MV-4-11 (cell line): ENCODE results near the gene RPS17.
"Not testable (repeated sequence)": the region's sequence is repeated elsewhere in the genome, so short reads cannot be mapped to it uniquely, and the experiment has no call there.

Source experiments
- DNase-seq: peaks from one replicate; lab custom pipeline; 2025; lab: John Stamatoyannopoulos, UW

RPS17 gene

DNA sequence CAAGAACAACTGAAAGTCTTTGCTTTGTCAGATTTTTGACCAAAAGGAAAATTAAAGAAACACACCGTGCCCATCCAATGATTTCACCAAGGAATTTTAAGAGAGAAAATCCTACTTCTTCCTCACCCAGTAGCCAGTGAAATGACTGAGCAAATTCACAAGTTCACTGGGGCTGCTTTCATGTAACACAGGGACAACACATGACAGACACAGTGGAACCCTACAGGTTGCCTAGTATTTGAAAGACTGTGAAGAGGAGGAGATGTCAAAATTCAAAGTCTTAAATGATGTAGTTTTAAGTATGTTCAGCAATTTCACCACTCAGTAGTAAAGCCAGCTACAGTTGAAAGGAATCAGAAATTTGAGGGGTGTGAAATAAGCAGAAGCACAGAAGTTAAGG, 33.2 kb downstream of the RPS17 start:
- not testable (repeated sequence) for DNase-seq

GRCh38 chr15:82505842-82506241, 34.4 kb downstream of the RPS17 start:
- not testable (repeated sequence) for DNase-seq

DNA sequence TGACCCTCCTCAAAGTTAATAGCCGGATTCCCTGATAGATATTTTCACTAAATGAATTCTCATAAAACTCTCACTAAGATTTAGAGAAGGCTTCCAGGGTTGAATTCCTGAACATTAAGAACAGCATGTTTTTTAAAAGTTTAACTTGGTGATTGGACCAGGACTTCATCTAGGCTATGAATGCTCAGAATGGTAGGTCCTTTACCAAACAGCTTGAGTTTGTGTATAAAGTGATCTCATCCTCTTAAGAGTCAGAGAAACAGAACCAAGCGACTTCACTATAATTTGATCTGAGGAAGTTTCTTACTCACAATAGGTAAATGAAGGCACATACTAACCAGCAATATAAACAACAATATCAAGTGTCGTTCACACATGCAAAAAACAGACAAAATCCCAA, 36.2 kb downstream of the RPS17 start:
- not testable (repeated sequence) for DNase-seq

- not testable (repeated sequence) for DNase-seq
Measured at GRCh38 chr15:82502700-82503339, 37.4 kb downstream of the RPS17 start.

DNA sequence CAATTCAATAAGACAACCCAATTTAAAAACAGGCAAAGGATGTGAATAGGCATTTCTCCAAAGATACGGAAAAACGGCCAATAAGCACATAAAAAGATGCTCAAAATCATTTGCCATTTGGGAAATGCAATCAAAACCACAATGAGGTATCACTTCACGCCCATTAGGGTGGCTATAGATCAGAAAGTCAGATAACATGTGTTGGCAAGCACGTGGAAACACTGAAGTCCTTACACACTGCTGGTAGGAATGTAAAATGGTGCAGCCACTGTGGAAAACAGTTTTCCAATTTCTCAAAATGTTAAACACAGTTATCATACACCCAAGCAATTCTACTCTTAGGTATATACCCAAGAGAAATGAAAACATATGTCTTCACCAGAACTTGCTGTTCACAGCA, 39.5 kb downstream of the RPS17 start:
- DNase-seq = not testable (repeated sequence)

- not testable (repeated sequence) for DNase-seq
Measured at GRCh38 chr15:82497978-82498377, 42.3 kb downstream of the RPS17 start.

GRCh38 chr15:82488250-82488649, 52.0 kb downstream of the RPS17 start:
- DNase-seq = not testable (repeated sequence)

DNA sequence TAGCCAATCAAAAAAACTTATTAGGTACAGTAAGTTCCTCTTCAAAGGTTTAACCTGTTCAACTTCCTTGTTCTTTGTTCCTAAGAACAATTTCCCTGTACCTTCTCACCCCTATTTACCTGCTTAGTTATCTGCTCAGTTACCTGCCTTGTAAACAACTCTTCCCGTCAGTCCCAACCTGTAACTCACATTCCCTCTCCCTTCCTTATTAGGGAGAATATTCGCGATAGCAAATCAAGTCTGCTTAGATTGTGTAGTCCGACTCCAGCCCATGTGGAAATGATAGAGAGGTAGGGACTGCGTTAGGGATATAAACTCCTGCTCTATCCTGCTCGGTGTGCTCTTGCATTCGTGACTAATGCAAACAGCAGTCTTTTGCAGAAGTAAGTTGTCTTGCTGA, 53.2 kb downstream of the RPS17 start:
- DNase-seq = not testable (repeated sequence)
